Mammary epithelial cell (primary cell): ENCODE data around the gene STXBP1.

ENCODE experiments used
- EZH2 ChIP-seq: IDR thresholded peaks from 2 replicates; pipeline ENCODE4 v1.6.1; 2012; ENCODE audit warnings: low read length, inconsistent platforms, borderline replicate concordance
- TF ChIP-seq, protein P1 (sequence below), 2 donors: IDR thresholded peaks in 1 of 2; conservative IDR thresholded peaks in 1 of 2; 2 replicates each; pipeline ENCODE4 v1.5.1; 2011 to 2012; ENCODE audit warnings: inconsistent platforms in 2 of 2, low read length in 2 of 2, mild to moderate bottlenecking in 2 of 2, control low read depth in 1 of 2, low read depth in 1 of 2; ENCODE audit not compliant: insufficient read depth in 1 of 2; ENCODE audit errors: extremely low read depth in 1 of 2

DNA sequence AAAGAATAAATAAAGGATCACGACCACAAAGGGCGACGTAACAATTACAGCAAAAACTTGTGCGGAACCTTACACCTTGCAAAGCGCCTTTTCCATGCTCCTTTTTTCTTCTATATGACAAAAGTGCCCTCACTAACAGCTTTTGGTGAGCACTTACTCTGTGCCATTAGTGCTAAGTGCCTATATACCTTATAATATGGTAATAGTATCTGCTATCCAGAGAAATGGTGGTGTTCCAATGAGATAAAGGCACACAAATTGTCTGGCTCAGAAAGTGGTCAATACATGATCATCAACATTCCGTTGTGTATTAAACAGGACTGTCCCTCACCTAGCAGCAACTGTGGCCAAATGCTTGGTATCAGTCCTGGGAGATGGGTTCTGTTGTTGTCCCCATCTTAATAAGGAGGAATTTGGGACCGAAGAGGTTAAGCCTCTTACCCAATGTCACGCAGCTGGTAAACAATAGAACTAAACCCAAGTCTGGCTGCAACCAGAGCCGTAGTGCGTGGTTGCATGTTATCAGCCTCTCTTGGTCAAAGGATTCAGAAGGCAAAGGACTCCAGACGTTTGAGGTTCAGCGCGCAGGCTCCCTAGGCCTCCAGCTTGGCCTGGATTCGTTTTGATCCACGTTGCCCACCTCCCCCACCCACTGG lies 123.6 kb downstream of the STXBP1 start:
- TF ChIP-seq, protein P1, sequence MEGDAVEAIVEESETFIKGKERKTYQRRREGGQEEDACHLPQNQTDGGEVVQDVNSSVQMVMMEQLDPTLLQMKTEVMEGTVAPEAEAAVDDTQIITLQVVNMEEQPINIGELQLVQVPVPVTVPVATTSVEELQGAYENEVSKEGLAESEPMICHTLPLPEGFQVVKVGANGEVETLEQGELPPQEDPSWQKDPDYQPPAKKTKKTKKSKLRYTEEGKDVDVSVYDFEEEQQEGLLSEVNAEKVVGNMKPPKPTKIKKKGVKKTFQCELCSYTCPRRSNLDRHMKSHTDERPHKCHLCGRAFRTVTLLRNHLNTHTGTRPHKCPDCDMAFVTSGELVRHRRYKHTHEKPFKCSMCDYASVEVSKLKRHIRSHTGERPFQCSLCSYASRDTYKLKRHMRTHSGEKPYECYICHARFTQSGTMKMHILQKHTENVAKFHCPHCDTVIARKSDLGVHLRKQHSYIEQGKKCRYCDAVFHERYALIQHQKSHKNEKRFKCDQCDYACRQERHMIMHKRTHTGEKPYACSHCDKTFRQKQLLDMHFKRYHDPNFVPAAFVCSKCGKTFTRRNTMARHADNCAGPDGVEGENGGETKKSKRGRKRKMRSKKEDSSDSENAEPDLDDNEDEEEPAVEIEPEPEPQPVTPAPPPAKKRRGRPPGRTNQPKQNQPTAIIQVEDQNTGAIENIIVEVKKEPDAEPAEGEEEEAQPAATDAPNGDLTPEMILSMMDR (conservative IDR thresholded peaks at IDR 0.05 in 1 of 2, IDR thresholded peaks at IDR 0.05 in 1 of 2; ENCODE audit: extremely low read depth in 1 of 2, insufficient read depth in 1 of 2, low read depth in 1 of 2, low read length in 2 of 2): no peak
- TF ChIP-seq EZH2: no peak
